IMR-90 (cell line): Measurements from ENCODE around the gene NT5M. TPM values are rescaled to one million over a fixed set of nuclear protein-coding genes. Genes with fewer than 3 reads are reported as not detected.

Experiments used
- ATAC-seq: fragments of 200-7000 bp; cut with Tn5 transposase; 2 replicates; pipeline ENCODE4 v1.9.1; 2020; ENCODE audit warnings: low read depth, mild to moderate bottlenecking, moderate library complexity
- BruUV-seq: library from RNA; stranded (reverse); fragments of 400-500 nt; replicated peaks from 2 replicates; lab custom pipeline; 2021; lab: Mats Ljungman, UMichigan
- CTCF ChIA-PET: fragments of 300-600 bp; formaldehyde crosslinking; extraction: SDS; loops from one replicate; lab custom pipeline; 2021; ENCODE audit warnings: antibody characterized with exemption; lab: Yijun Ruan, JAX
- POLR2A ChIA-PET: fragments of 300-600 bp; sonication (Branson Sonifier 250); formaldehyde crosslinking; loops from one replicate; lab custom pipeline; 2022; ENCODE audit warnings: antibody characterized with exemption; ENCODE audit not compliant: unreplicated experiment; lab: Charles Lee
- DNase-seq: peaks from one replicate; pipeline ENCODE4 v3.0.0; 2013
- H2AFZ ChIP-seq: replicated peaks from 2 replicates; pipeline ENCODE3; 2013; ENCODE audit warnings: low read length, mild to moderate bottlenecking; ENCODE audit not compliant: poor library complexity
- H2AK5ac ChIP-seq: 2 replicates; pipeline ENCODE4 v1.6.1; 2013; ENCODE audit warnings: low read depth, low read length, inconsistent platforms
- H2AK9ac ChIP-seq: replicated peaks from 2 replicates; pipeline ENCODE3; 2013; ENCODE audit warnings: mild to moderate bottlenecking, low read depth, low read length, moderate library complexity; ENCODE audit not compliant: poor library complexity
- H2BK120ac ChIP-seq: 2 replicates; pipeline ENCODE4 v1.6.1; 2013; ENCODE audit warnings: low read depth, low read length, inconsistent platforms
- H2BK15ac ChIP-seq: 3 replicates; pipeline ENCODE4 v1.6.1; 2013; ENCODE audit warnings: low read depth, low read length, inconsistent platforms
- H2BK20ac ChIP-seq: 2 replicates; pipeline ENCODE4 v1.6.1; 2013; ENCODE audit warnings: low read depth, mild to moderate bottlenecking, inconsistent platforms, low read length, moderate library complexity
- H2BK5ac ChIP-seq: 2 replicates; pipeline ENCODE4 v1.6.1; 2013; ENCODE audit warnings: mild to moderate bottlenecking, low read depth, low read length, inconsistent platforms; ENCODE audit not compliant: poor library complexity, severe bottlenecking
- H3K14ac ChIP-seq: replicated peaks from 2 replicates; pipeline ENCODE4 v1.6.1; 2013; ENCODE audit warnings: low read depth, low read length, inconsistent platforms
- H3K18ac ChIP-seq: 2 replicates; pipeline ENCODE4 v1.6.1; 2013; ENCODE audit warnings: low read depth, low read length, control low read depth
- H3K23ac ChIP-seq: 2 replicates; pipeline ENCODE4 v1.6.1; 2013; ENCODE audit warnings: low read depth, low read length, inconsistent platforms
- H3K27ac ChIP-seq: 2 replicates; pipeline ENCODE4 v1.5.1; 2013; ENCODE audit warnings: mild to moderate bottlenecking, control low read depth, low read length; ENCODE audit not compliant: insufficient read depth
- H3K27me3 ChIP-seq: 2 replicates; pipeline ENCODE4 v1.6.1; 2013; ENCODE audit warnings: low read length; ENCODE audit not compliant: control insufficient read depth, insufficient read depth
- H3K36me3 ChIP-seq: 2 replicates; pipeline ENCODE4 v1.6.1; 2013; ENCODE audit warnings: low read length, mixed read lengths; ENCODE audit not compliant: control insufficient read depth, insufficient read depth
- H3K4ac ChIP-seq: 2 replicates; pipeline ENCODE4 v1.6.1; 2013; ENCODE audit warnings: low read depth, low read length, inconsistent platforms
- H3K4me1 ChIP-seq: 2 replicates; pipeline ENCODE4 v1.6.1; 2013; ENCODE audit warnings: low read length, mixed read lengths; ENCODE audit not compliant: control insufficient read depth, insufficient read depth
- H3K4me2 ChIP-seq: 2 replicates; pipeline ENCODE4 v1.6.1; 2013; ENCODE audit warnings: low read depth, mild to moderate bottlenecking, control low read depth, low read length, moderate library complexity
- H3K4me3 ChIP-seq: 2 replicates; pipeline ENCODE4 v1.5.1; 2013; ENCODE audit warnings: low read depth, mild to moderate bottlenecking, control low read depth, low read length, moderate library complexity; ENCODE audit not compliant: insufficient read depth
- H3K56ac ChIP-seq: 2 replicates; pipeline ENCODE4 v1.6.1; 2013; ENCODE audit warnings: low read length, inconsistent platforms; ENCODE audit not compliant: insufficient read depth; ENCODE audit errors: extremely low read depth
- H3K79me1 ChIP-seq, 2 experiments: 2 replicates each; pipeline ENCODE4 v1.6.1; 2013; ENCODE audit warnings: low read length in 2 of 2, inconsistent platforms in 1 of 2, low read depth in 1 of 2
- H3K9ac ChIP-seq: 2 replicates; pipeline ENCODE4 v1.6.1; 2013; ENCODE audit warnings: low read depth, low read length, control low read depth
- H3K9me1 ChIP-seq: 2 replicates; pipeline ENCODE4 v1.6.1; 2013; ENCODE audit warnings: low read length, inconsistent platforms; ENCODE audit not compliant: insufficient read depth
- H3K9me3 ChIP-seq: 2 replicates; pipeline ENCODE4 v1.6.1; 2013; ENCODE audit warnings: low read length; ENCODE audit not compliant: control insufficient read depth, insufficient read depth
- H4K20me1 ChIP-seq: 2 replicates; pipeline ENCODE4 v1.6.1; 2013; ENCODE audit warnings: low read length, inconsistent platforms; ENCODE audit not compliant: insufficient read depth
- H4K5ac ChIP-seq: 2 replicates; pipeline ENCODE4 v1.6.1; 2013; ENCODE audit warnings: mild to moderate bottlenecking, low read depth, low read length, control low read depth
- H4K8ac ChIP-seq, 2 experiments: 2 replicates each; pipeline ENCODE4 v1.6.1; 2013; ENCODE audit warnings: low read depth in 2 of 2, low read length in 2 of 2, control low read depth in 1 of 2, inconsistent platforms in 1 of 2
- H4K91ac ChIP-seq: 2 replicates; pipeline ENCODE4 v1.6.1; 2013; ENCODE audit warnings: low read depth, low read length, inconsistent platforms; ENCODE audit not compliant: insufficient read depth
- BHLHE40 ChIP-seq: fragments of 150-350 bp; IDR thresholded peaks from 2 replicates; pipeline ENCODE4 v1.6.1; 2016; ENCODE audit warnings: mild to moderate bottlenecking, low read depth, low read length
- CEBPB ChIP-seq: IDR thresholded peaks from 2 replicates; pipeline ENCODE4 v1.6.1; 2012; ENCODE audit warnings: low read depth, low read length, improper control_type of control experiment
- CHD1 ChIP-seq: IDR thresholded peaks from 2 replicates; pipeline ENCODE4 v1.6.1; 2012; ENCODE audit warnings: low read depth, low read length, improper control_type of control experiment
- CTCF ChIP-seq: conservative IDR thresholded peaks from 2 replicates; pipeline ENCODE4 v1.5.1; 2012; ENCODE audit warnings: mild to moderate bottlenecking, low read depth, low read length, improper control_type of control experiment
- ELK1 ChIP-seq: fragments of 150-350 bp; IDR thresholded peaks from 2 replicates; pipeline ENCODE4 v1.6.1; 2016; ENCODE audit warnings: low read depth, mild to moderate bottlenecking, low read length, moderate library complexity, borderline replicate concordance
- FOS ChIP-seq: fragments of 150-350 bp; IDR thresholded peaks from 2 replicates; pipeline ENCODE4 v1.6.1; 2016; ENCODE audit warnings: low read depth, low read length
- MAFK ChIP-seq: IDR thresholded peaks from 2 replicates; pipeline ENCODE4 v1.6.1; 2012; ENCODE audit warnings: low read depth, low read length, improper control_type of control experiment
- MAZ ChIP-seq: IDR thresholded peaks from 2 replicates; pipeline ENCODE4 v1.6.1; 2012; ENCODE audit warnings: low read depth, mild to moderate bottlenecking, low read length, improper control_type of control experiment, moderate library complexity, borderline replicate concordance
- MXI1 ChIP-seq: IDR thresholded peaks from 2 replicates; pipeline ENCODE4 v1.6.1; 2012; ENCODE audit warnings: low read depth, mild to moderate bottlenecking, low read length, moderate library complexity, borderline replicate concordance
- NFE2L2 ChIP-seq: fragments of 150-350 bp; IDR thresholded peaks from 2 replicates; pipeline ENCODE4 v1.6.1; 2016; ENCODE audit warnings: low read depth, mild to moderate bottlenecking, low read length
- POLR2A ChIP-seq: IDR thresholded peaks from 2 replicates; pipeline ENCODE4 v1.6.1; 2012; ENCODE audit warnings: mild to moderate bottlenecking, low read depth, low read length
- RAD21 ChIP-seq: IDR thresholded peaks from 2 replicates; pipeline ENCODE4 v1.6.1; 2012; ENCODE audit warnings: low read length, improper control_type of control experiment
- RCOR1 ChIP-seq: IDR thresholded peaks from 2 replicates; pipeline ENCODE4 v1.6.1; 2012; ENCODE audit warnings: mild to moderate bottlenecking, low read length, improper control_type of control experiment; ENCODE audit not compliant: insufficient replicate concordance
- RFX5 ChIP-seq: IDR thresholded peaks from 2 replicates; pipeline ENCODE4 v1.8.0; 2012; ENCODE audit warnings: low read depth, mild to moderate bottlenecking, low read length, moderate library complexity
- SMC3 ChIP-seq: fragments of 150-350 bp; IDR thresholded peaks from 2 replicates; pipeline ENCODE4 v1.6.1; 2016; ENCODE audit warnings: low read depth, mild to moderate bottlenecking, antibody characterized with exemption, low read length, moderate library complexity
- USF2 ChIP-seq: fragments of 150-350 bp; IDR thresholded peaks from 2 replicates; pipeline ENCODE4 v1.6.1; 2017; ENCODE audit warnings: mild to moderate bottlenecking, antibody characterized with exemption, low read length, low read depth
- WGBS, 2 experiments: methylation state at CpG; one replicate each; pipeline versions ENCODE4 v1.1.5 to v1.1.7; 2013; ENCODE audit warnings: missing lambda C conversion rate in 2 of 2; ENCODE audit not compliant: insufficient read length in 1 of 2; ENCODE audit errors: extremely low coverage in 2 of 2; 5-methylcytosine and 5-hydroxymethylcytosine counted together
- dilution Hi-C: fragments of 300-500 bp; cut with HindIII; formaldehyde crosslinking; loops from one replicate; pipeline ENCODE4 v1.14.3; 2018; ENCODE audit warnings: low sequenced_read_pairs; ENCODE audit not compliant: unreplicated experiment
- in situ Hi-C: fragments of 300-500 bp; cut with MboI; formaldehyde crosslinking; loops from 3 replicates; pipeline ENCODE4 v1.14.3; 2019; ENCODE audit warnings: low sequenced_read_pairs, inconsistent platforms, mixed read lengths
- intact Hi-C: fragments of 100-400 bp; cut with micrococcal nuclease; formaldehyde crosslinking; loops from 2 replicates; pipeline ENCODE4 v1.10.0; 2022
- polyA plus RNA-seq, 3 experiments: library from polyadenylated mRNA; depleted of rRNA; stranded (reverse); fragments of >200 nt; gene quantifications; 2 replicates each; pipeline ENCODE4 v1.2.3, GENCODE V29; 2012; ENCODE audit warnings: low replicate concordance in 1 of 3
- total RNA-seq: library from RNA; depleted of rRNA; stranded (reverse); fragments of >200 nt; gene quantifications from 2 replicates; pipeline ENCODE4 v1.2.3, GENCODE V29; 2012

Gene NT5M
- total and polyA plus RNA-seq, 2 of the 4 experiments (the other 2 are of a cell fraction): 0.18 to 0.32 TPM

GRCh38 chr17:17360087-17360730 is 57.0 kb downstream of the NT5M start:
- no peak overlapping the region for H3K4me3 ChIP-seq
- no peak overlapping the region for H3K27ac ChIP-seq
- no peaks in the 10 kb centered on the region for H3K79me1 ChIP-seq
- WGBS, 2 experiments: no CpG with 5 or more reads among the region's 1 CpG
- no peak overlapping the region for H2AK9ac ChIP-seq
- ATAC-seq (no peak), DNase-seq (no peak)
- H2BK120ac ChIP-seq: no peak overlapping the region
- no peak overlapping the region for H4K91ac ChIP-seq
- dilution Hi-C loops (no loop called here), in situ Hi-C loops (loop anchor here (25.0 kb wide), 1 partner anchor 527 kb away; no protein-coding TSS in a partner anchor), intact Hi-C loops (no loop called here)
- H3K9me3 ChIP-seq: 0 out of 2 replicates have a peak, but pooled peaks cover 4% of the 10 kb centered on the region
- no peak overlapping the region for H2BK15ac ChIP-seq
- H4K20me1 ChIP-seq: no peaks in the 10 kb centered on the region
- no peak overlapping the region for H4K8ac ChIP-seq
- no peak overlapping the region for H2BK5ac ChIP-seq
- H3K9me1 ChIP-seq: no peaks in the 10 kb centered on the region
- no peak overlapping the region for H3K9ac ChIP-seq
- TF ChIP-seq POLR2A: no peak
- TF ChIP-seq MXI1: no peak
- no peak for TF ChIP-seq FOS
- no peak for TF ChIP-seq CTCF
- no peak for TF ChIP-seq CEBPB
- no peak for TF ChIP-seq RFX5
- no peak for TF ChIP-seq MAZ
- no peak for TF ChIP-seq CHD1
- TF ChIP-seq RCOR1: no peak
- TF ChIP-seq BHLHE40: no peak
- no peak for TF ChIP-seq NFE2L2
- TF ChIP-seq SMC3: no peak
- TF ChIP-seq ELK1: no peak
- TF ChIP-seq MAFK: no peak
- no peak for TF ChIP-seq USF2
- TF ChIP-seq RAD21: no peak
- no peak overlapping the region for H3K23ac ChIP-seq
- H3K4me2 ChIP-seq: no peak overlapping the region
- BruUV-seq: no TSS peak
- H4K5ac ChIP-seq: no peak overlapping the region
- H3K56ac ChIP-seq: no peak overlapping the region
- no peak overlapping the region for H2AK5ac ChIP-seq
- no peak overlapping the region for H3K14ac ChIP-seq
- no peak overlapping the region for H3K4ac ChIP-seq
- no peak overlapping the region for H2AFZ ChIP-seq
- CTCF ChIA-PET: no interaction called here
- no peak overlapping the region for H3K18ac ChIP-seq
- peaks cover 2% of the 10 kb centered on the region; the same call in 1 of the 2 replicates for H3K4me1 ChIP-seq
- H2BK20ac ChIP-seq: no peak overlapping the region
- no peaks in the 10 kb centered on the region for H3K36me3 ChIP-seq
- POLR2A ChIA-PET: no interaction called here
- H3K27me3 ChIP-seq: peaks cover 2% of the 10 kb centered on the region; the same call in 1 of the 2 replicates
